K562 (cell line): ENCODE results near the gene USH2A.

ENCODE experiments used
- BHLHE40 ChIP-seq: IDR thresholded peaks from 2 replicates; pipeline ENCODE4 v1.6.1; 2011; ENCODE audit warnings: low read length, improper control_type of control experiment
- MAFG ChIP-seq: fragments of 450-650 bp; conservative IDR thresholded peaks from 2 replicates; pipeline ENCODE4 v1.6.1; 2016; ENCODE audit warnings: missing genetic modification characterization, missing compliant biosample characterization
- MXI1 ChIP-seq: IDR thresholded peaks from 2 replicates; pipeline ENCODE4 v1.6.1; 2011; ENCODE audit warnings: low read depth, mild to moderate bottlenecking, improper control_type of control experiment, low read length
- NFXL1 ChIP-seq: fragments of 450-650 bp; formaldehyde crosslinking; IDR thresholded peaks from 2 replicates; pipeline ENCODE4 v1.4.0; 2021; ENCODE audit warnings: mild to moderate bottlenecking
- NFYB ChIP-seq: IDR thresholded peaks from 2 replicates; pipeline ENCODE4 v1.6.1; 2011; ENCODE audit warnings: mild to moderate bottlenecking, moderate library complexity; ENCODE audit not compliant: insufficient read length; ENCODE audit errors: extremely low read depth
- ZBTB11 ChIP-seq, 3 experiments: fragments of 200-800 bp in 1 of 3; fragments of 250-450 bp in 1 of 3; fragments of 450-650 bp in 1 of 3; sonication (Bioruptor Pico) in 1 of 3; sonication (Bioruptor generic) in 1 of 3; formaldehyde crosslinking in 1 of 3; IDR thresholded peaks; 2 replicates each; pipeline versions ENCODE4 v1.6.1 to v1.8.0; 2016 to 2022; ENCODE audit warnings: mild to moderate bottlenecking in 2 of 3, missing genetic modification characterization in 2 of 3, missing compliant biosample characterization in 1 of 3, moderate library complexity in 1 of 3
- TF ChIP-seq, protein P1 (sequence below): sonication (generic); formaldehyde crosslinking; IDR thresholded peaks from 2 replicates; pipeline ENCODE4 v1.9.0; 2022; ENCODE audit warnings: mild to moderate bottlenecking, missing genetic modification reagents
- TF ChIP-seq, protein P2 (sequence below), 3 experiments: IDR thresholded peaks in 2 of 3; conservative IDR thresholded peaks in 1 of 3; 2 replicates each; pipeline ENCODE4 v1.5.1; 2011 to 2012; ENCODE audit warnings: low read length in 3 of 3, mild to moderate bottlenecking in 3 of 3, control low read depth in 2 of 3, improper control_type of control experiment in 1 of 3, inconsistent platforms in 1 of 3, low read depth in 1 of 3, mixed read lengths in 1 of 3, moderate library complexity in 1 of 3; ENCODE audit not compliant: insufficient read depth in 2 of 3

- TF ChIP-seq, protein P1, sequence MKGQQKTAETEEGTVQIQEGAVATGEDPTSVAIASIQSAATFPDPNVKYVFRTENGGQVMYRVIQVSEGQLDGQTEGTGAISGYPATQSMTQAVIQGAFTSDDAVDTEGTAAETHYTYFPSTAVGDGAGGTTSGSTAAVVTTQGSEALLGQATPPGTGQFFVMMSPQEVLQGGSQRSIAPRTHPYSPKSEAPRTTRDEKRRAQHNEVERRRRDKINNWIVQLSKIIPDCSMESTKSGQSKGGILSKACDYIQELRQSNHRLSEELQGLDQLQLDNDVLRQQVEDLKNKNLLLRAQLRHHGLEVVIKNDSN (CRISPR knock-in tag), result no peak
- no peak for TF ChIP-seq MXI1
- no peak for TF ChIP-seq NFXL1 (CRISPR knock-in tag)
- TF ChIP-seq BHLHE40, result no peak
- no peak for TF ChIP-seq MAFG
- TF ChIP-seq, protein P2, sequence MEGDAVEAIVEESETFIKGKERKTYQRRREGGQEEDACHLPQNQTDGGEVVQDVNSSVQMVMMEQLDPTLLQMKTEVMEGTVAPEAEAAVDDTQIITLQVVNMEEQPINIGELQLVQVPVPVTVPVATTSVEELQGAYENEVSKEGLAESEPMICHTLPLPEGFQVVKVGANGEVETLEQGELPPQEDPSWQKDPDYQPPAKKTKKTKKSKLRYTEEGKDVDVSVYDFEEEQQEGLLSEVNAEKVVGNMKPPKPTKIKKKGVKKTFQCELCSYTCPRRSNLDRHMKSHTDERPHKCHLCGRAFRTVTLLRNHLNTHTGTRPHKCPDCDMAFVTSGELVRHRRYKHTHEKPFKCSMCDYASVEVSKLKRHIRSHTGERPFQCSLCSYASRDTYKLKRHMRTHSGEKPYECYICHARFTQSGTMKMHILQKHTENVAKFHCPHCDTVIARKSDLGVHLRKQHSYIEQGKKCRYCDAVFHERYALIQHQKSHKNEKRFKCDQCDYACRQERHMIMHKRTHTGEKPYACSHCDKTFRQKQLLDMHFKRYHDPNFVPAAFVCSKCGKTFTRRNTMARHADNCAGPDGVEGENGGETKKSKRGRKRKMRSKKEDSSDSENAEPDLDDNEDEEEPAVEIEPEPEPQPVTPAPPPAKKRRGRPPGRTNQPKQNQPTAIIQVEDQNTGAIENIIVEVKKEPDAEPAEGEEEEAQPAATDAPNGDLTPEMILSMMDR (IDR thresholded peaks at IDR 0.05 in 2 of 3, conservative IDR thresholded peaks at IDR 0.05 in 1 of 3; ENCODE audit: insufficient read depth in 2 of 3, low read depth in 1 of 3, low read length in 3 of 3), result no peak
- TF ChIP-seq ZBTB11 (CRISPR knock-in tag; IDR thresholded peaks at IDR 0.05), result no peak
- no peak for TF ChIP-seq NFYB
These were observed 237.1 kb downstream of the USH2A start for GRCh38 chr1:216186141-216186540.
